Activated CD4-positive, alpha-beta T cell treated with anti-CD3 and anti-CD28 coated beads, Interleukin-2, amount 50 U/mL, for 24 hours (primary cell): ENCODE data around the gene ZRANB1.
"Not testable (repeated sequence)": the region's sequence is repeated elsewhere in the genome, so short reads cannot be mapped to it uniquely, and the experiment has no call there.

Experiments used
- DNase-seq, 2 donors: peaks; one replicate each; pipeline ENCODE4 v3.0.0-alpha.2; 2020; ENCODE audit warnings: low read depth in 1 of 2, low spot score in 1 of 2

The ZRANB1 gene

GRCh38 chr10:124962421-124962820 is 20.5 kb downstream of the ZRANB1 start:
- DNase-seq = no peak

GRCh38 chr10:124963866-124964720 is 22.2 kb downstream of the ZRANB1 start:
- no peak for DNase-seq

GRCh38 chr10:124966008-124966407 is 24.1 kb downstream of the ZRANB1 start:
- DNase-seq = no peak

- no peak for DNase-seq
Observed at GRCh38 chr10:124967255-124967654, 25.3 kb downstream of the ZRANB1 start.

- no peak for DNase-seq
Observed at GRCh38 chr10:124971276-124971675, 29.4 kb downstream of the ZRANB1 start.

- DNase-seq = no peak
Observed at GRCh38 chr10:124972637-124973036, 30.7 kb downstream of the ZRANB1 start.

GRCh38 chr10:124974131-124974530 is 32.2 kb downstream of the ZRANB1 start:
- no peak for DNase-seq

GRCh38 chr10:124975977-124976514 is 34.1 kb downstream of the ZRANB1 start:
- no peak for DNase-seq

- DNase-seq = no peak
Observed at GRCh38 chr10:124977161-124977560, 35.2 kb downstream of the ZRANB1 start.

- DNase-seq = no peak
Observed at GRCh38 chr10:124977648-124978375, 35.9 kb downstream of the ZRANB1 start.

GRCh38 chr10:124978376-124978725 is 36.4 kb downstream of the ZRANB1 start:
- no peak for DNase-seq

- no peak for DNase-seq
Observed at GRCh38 chr10:124983321-124983720, 41.4 kb downstream of the ZRANB1 start.

- no peak for DNase-seq
Observed at GRCh38 chr10:124984376-124984775, 42.5 kb downstream of the ZRANB1 start.

GRCh38 chr10:124985162-124985561 is 43.2 kb downstream of the ZRANB1 start:
- DNase-seq = no peak

- no peak for DNase-seq
Observed at GRCh38 chr10:124987788-124988187, 45.9 kb downstream of the ZRANB1 start.

- DNase-seq = not testable (repeated sequence)
Observed at GRCh38 chr10:124988753-124989152, 46.8 kb downstream of the ZRANB1 start.

- no peak for DNase-seq
Observed at GRCh38 chr10:124989526-124989925, 47.6 kb downstream of the ZRANB1 start.

- no peak for DNase-seq
Observed at GRCh38 chr10:124990671-124991625, 49.0 kb downstream of the ZRANB1 start.

GRCh38 chr10:124991835-124992234 is 49.9 kb downstream of the ZRANB1 start:
- DNase-seq = no peak

GRCh38 chr10:124992462-124993344 is 50.8 kb downstream of the ZRANB1 start:
- no peak for DNase-seq
